Stimulated activated CD4-positive, alpha-beta T cell treated with anti-CD3 and anti-CD28 coated beads, Interleukin-1b, Interleukin-23, amount 100 ng/mL, for 1 hour (primary cell): ENCODE data around the gene RPH3AL.
"Not testable (repeated sequence)": the region's sequence is repeated elsewhere in the genome, so short reads cannot be mapped to it uniquely, and the experiment has no call there.

Experiments
- DNase-seq, 2 donors: peaks; one replicate each; pipeline ENCODE4 v3.0.0-alpha.2; 2020; ENCODE audit warnings: low read depth in 2 of 2

The RPH3AL gene

DNA sequence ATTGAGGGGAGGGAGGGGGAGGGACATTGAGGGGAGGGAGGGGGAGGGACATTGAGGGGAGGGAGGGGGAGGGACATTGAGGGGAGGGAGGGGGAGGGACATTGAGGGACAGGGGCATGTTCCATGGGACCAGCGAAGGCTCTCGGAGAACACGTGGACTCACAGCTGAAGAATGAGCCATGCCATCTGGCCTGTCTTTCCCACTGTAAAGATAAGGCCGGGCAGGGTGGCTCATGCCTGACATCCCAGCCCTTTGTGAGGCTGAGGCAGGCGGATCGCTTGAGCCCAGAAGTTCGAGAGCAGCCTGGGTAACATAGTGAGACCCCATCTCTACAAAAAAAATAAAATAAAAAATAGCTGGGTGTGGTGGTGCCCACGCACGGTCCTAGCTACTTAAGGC is 32.5 kb downstream of the RPH3AL start:
- no peak for DNase-seq

DNA sequence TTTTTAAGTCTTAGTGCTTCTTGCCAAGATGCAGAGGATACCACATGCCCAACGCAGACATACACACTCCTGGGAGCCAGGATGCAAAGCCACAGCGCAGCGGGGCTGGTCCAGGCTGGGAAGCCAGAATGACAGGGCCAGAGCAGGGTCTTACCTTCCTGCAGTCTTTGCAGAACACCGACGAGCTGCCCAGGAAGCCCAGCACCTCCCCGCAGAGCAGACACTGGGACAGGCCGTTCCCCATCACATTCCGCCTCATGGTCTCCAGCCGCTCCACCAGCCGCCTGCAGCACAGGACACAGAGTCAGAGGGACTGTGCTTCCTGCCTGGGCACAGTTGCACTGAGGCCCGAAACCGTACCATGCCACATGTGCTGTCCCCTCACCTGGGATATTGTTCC is 33.3 kb downstream of the RPH3AL start:
- no peak for DNase-seq

- DNase-seq: not testable (repeated sequence)
Measured at GRCh38 chr17:317070-317469, 35.5 kb downstream of the RPH3AL start.

DNA sequence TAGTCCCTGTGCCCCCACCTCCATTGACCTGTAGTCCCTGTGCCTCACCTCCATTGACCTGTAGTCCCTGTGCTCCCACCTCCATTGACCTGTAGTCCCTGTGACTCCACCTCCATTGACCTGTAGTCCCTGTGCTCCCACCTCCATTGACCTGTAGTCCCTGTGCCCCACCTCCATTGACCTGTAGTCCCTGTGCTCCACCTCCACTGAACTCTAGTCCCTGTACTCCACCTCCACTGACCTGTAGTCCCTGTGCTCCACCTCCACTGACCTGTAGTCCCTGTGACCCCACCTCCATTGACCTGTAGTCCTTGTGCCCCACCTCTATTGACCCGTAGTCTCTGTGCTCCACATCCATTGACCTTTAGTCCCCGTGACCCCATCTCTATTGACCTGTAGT is 37.2 kb downstream of the RPH3AL start:
- DNase-seq: not testable (repeated sequence)

DNA sequence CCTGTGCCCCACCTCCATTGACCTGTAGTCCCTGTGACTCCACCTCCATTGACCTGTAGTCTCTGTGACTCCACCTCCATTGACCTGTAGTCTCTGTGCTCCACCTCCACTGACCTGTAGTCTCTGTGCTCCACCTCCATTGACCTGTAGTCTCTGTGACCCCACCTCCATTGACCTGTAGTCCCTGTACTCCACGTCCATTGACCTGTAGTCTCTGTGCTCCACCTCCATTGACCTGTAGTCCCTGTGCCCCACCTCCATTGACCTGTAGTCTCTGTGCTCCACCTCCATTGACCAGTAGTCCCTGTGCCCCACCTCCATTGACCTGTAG is 38.0 kb downstream of the RPH3AL start:
- not testable (repeated sequence) for DNase-seq

GRCh38 chr17:313911-314613 is 38.5 kb downstream of the RPH3AL start:
- no peak for DNase-seq

DNA sequence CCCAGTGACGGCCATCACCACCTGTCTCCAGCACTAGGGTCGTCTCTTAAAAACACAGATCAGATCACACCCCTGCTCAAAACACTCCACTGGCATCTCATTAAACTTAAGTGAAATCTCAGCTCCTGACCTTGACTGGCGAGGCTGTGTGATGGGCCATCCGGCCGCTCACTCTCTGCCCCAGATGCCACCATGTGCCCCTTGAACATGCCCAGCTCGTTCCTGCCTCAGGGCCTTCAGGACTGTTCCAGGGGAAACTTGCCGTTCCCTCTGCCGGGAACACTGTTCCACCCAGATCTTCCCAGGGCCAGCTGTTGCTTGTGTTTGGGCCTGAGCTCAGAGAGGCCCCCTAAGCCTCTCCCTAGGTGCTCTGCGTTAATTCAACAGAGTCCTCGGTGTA is 39.4 kb downstream of the RPH3AL start:
- DNase-seq: no peak

DNA sequence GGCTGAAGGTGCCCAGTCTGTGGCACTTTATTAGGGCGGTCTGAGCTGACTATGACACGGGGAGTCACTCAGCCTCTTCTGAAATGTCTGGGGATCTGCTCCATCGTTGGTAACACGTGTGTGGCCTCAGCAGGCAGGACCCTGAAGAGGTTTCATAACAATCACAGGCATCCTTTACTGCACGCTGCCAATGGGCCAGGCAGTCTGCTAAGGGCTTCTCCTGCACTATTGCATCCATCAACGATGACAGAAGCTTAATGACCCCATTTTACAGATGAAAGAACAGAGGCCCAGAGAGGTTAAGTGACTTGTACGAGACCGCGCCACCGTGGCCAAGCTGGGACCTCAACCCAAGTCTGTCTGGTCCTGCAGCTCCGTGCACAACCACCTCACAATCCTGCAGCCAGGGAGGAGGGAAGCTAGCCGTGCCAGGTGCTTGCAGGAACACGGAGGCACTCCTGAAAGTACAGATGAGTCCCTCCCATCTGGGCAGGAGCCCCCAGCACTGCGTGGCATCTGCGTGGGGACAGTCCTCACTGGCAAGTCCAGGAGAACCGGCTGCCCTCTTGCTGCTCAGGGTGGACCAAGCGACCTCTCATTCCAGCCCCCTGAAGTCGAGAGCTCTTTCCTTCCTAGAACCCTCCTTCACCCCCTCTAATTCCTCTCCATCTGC is 40.0 kb downstream of the RPH3AL start:
- DNase-seq: no peak

- no peak for DNase-seq
Measured at GRCh38 chr17:311119-311782, 41.4 kb downstream of the RPH3AL start.

DNA sequence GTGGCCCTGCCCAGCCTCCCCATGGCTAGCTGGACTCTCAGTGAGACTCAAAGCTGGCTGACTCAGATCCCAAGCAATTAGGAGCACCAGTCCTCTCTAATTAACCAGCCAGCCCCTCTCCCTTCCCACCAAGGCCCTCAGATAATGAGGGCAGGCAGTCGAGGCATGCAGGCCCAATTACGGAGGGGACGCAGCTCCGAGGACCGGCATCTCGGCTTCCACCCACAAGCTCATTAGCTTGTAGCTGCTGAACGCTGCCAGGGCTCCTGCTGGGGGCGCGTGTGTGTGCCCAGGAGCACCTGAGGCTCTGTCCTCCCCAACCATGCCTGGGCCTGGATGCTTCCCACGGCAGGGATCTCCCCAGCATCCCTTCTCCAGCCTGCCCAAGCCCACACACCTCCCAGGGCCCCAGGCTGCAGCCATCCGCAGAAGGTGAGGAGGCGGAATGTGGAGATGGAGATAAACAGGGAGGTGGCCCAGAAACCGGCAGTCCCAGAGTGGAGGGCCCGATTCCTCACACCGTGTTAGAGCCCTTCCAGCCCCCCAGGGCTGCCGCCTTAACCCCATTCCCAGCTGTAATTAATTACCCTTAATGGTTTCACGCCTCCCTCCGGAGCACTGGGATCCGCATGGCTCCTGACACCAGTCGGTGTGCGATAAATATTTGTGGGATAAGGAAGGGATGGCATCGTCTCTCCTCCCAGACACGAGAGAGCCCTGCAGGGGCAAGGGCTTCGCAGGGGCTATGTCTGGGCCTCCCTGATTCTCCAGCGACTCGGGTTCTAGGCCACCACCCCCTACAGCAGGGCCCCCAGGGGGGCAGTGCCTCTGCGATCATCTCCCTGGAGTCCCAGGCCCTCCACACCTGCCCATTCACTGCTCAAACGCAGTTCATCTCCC is 42.2 kb downstream of the RPH3AL start:
- no peak for DNase-seq

GRCh38 chr17:309361-309888 is 43.2 kb downstream of the RPH3AL start:
- DNase-seq: no peak

DNA sequence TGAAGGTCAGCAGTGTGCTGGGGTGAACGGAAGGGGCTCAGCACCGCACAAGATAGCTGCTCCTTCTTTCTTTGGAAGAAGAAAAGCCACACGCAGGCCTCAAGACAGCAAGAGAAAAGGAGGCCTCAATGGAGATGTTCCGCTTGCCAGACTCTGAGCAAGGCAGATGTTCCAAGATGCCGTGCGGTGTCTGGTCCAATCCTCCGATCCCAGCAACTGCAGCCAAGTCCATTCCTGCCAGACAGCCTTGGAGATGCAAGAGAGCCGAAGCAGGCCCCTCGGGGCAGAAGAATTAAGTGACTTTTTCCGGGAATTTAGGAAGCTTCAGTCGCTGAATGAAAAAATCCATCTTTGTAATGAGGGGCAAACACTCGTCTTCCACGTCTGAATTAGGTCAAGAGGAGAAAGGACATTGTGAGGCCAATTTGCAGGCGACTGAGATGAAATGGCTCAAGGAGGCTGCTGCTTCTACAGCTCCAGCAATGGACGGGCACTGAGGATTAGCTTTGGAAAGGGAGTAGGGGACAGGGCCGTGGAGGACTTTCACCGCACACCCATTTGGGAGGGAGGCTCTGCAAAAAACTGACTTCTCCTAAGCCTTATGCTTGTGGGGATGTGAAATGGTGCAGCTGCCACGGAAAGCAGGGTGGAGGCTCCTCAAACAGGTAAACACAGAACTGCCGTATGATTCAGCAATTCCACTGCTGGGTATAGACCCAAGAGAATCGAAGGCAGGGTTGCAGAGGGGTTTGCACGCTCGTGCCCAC is 44.7 kb downstream of the RPH3AL start:
- no peak for DNase-seq

GRCh38 chr17:307295-307691 is 45.3 kb downstream of the RPH3AL start:
- DNase-seq: no peak

DNA sequence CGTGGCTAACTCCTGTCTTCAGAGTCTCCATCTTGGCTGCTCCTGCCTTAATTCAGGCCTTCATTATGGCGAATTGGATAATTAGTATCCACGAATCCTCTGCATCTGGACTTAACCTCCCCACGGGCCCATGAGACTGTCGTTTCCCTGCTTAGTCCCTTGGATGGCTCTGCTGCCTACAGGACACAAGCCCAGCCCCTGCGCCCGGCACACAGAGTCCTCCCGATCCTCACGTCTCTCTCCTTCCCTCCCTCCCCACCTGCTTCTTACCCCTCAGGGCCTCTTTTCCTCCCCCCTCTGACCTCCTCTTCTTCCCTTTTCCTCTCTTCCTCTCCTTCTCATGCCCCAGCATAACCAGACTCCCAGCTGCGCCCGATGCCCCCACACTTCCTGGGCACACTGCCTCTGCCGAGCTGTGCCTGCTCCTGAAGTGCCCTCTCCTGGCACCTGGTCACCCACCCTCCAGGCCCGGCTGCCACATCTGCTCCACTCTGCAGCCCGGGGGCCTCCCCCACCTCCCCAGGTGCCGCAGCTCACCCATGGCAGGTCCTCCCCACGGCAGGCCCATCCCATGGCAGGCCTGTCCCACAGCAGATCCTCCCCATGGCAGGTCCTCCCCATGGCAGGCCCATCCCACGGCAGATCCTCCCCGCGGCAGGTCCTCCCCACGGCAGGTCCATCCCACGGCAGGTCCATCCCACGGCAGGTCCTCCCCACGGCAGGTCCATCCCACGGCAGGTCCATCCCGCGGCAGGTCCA is 45.9 kb downstream of the RPH3AL start:
- DNase-seq: no peak

- no peak for DNase-seq
Measured at GRCh38 chr17:306116-306515, 46.5 kb downstream of the RPH3AL start.

DNA sequence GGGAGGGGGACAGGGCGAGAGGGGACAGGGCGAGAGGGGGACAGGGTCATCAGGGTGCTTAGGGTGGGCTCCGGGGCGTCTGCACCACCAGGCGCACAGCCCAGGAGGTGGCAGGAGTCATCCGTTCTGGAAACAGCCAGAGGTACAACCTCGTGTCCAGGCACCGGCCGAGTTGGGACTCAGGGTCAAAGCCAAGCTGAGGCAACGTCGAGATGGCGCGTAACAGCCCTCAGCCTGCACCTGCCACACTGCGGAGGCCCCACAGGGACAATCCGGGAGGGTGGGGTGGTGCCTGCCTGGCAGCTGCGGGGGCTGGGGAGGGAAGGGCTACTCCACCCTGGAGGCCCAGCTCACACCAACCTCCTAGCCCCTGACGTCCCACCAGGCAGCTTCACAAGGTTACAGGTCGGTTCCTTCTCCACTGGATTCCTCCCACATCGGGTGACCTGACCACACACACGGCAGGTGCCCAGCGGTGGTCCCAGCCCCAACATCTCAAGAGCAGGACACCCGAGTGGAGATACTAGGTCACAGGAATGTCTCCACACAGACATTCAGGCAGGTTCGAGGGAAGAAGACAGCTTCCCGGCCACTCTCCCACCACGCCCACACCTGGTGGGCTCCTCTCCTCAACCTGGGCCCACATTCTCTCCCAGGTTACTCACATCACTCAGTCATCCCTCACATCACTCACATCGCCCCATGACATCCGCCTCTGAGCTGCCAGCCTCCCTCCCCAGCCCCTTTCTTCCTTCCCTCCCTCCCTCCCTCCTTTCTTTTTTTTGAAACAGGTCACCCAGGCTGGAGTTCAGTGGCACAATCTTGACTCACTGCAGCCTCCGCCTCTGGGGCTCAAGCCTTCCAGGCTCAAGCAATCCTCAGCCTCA is 47.3 kb downstream of the RPH3AL start:
- DNase-seq: no peak

- DNase-seq: no peak
Measured at GRCh38 chr17:304461-304860, 48.1 kb downstream of the RPH3AL start.

GRCh38 chr17:303168-303567 is 49.4 kb downstream of the RPH3AL start:
- no peak for DNase-seq

- no peak for DNase-seq
Measured at GRCh38 chr17:302300-302698, 50.3 kb downstream of the RPH3AL start.
